ENCODE data around the gene RFX4. TPM values are rescaled to one million over a fixed set of nuclear protein-coding genes. Genes with fewer than 3 reads are reported as not detected.

RFX4 gene
- total RNA-seq, 1 donor from 2014 or later: not detected

- H3K4me3 ChIP-seq (ENCODE audit: low read depth, low read length): no peak overlapping the region
- DNase-seq (ENCODE audit: low read depth): no peak
- no peak for TF ChIP-seq CTCF (conservative IDR thresholded peaks at IDR 0.05; ENCODE audit: low read depth, low read length)
Measured at GRCh38 chr12:106712768-106713167, 130.0 kb downstream of the RFX4 start.

GRCh38 chr12:106714926-106715325 lies 132.1 kb downstream of the RFX4 start:
- TF ChIP-seq CTCF (conservative IDR thresholded peaks at IDR 0.05; ENCODE audit: low read depth, low read length): no peak
- no peak for DNase-seq (ENCODE audit: low read depth)
- no peak overlapping the region for H3K4me3 ChIP-seq (ENCODE audit: low read depth, low read length)

GRCh38 chr12:106715582-106715981 lies 132.8 kb downstream of the RFX4 start:
- no peak overlapping the region for H3K4me3 ChIP-seq (ENCODE audit: low read depth, low read length)
- DNase-seq (ENCODE audit: low read depth): no peak
- TF ChIP-seq CTCF (conservative IDR thresholded peaks at IDR 0.05; ENCODE audit: low read depth, low read length): no peak

- no peak for TF ChIP-seq CTCF (conservative IDR thresholded peaks at IDR 0.05; ENCODE audit: low read depth, low read length)
- no peak for DNase-seq (ENCODE audit: low read depth)
- H3K4me3 ChIP-seq (ENCODE audit: low read depth, low read length): no peak overlapping the region
Measured at GRCh38 chr12:106717673-106718072, 134.9 kb downstream of the RFX4 start.

GRCh38 chr12:106719879-106720278 lies 137.1 kb downstream of the RFX4 start:
- no peak for TF ChIP-seq CTCF (conservative IDR thresholded peaks at IDR 0.05; ENCODE audit: low read depth, low read length)
- H3K4me3 ChIP-seq (ENCODE audit: low read depth, low read length): no peak overlapping the region
- no peak for DNase-seq (ENCODE audit: low read depth)

- no peak overlapping the region for H3K4me3 ChIP-seq (ENCODE audit: low read depth, low read length)
- DNase-seq (ENCODE audit: low read depth): no peak
- TF ChIP-seq CTCF (conservative IDR thresholded peaks at IDR 0.05; ENCODE audit: low read depth, low read length): no peak
Measured at GRCh38 chr12:106720696-106721095, 137.9 kb downstream of the RFX4 start.

- H3K4me3 ChIP-seq (ENCODE audit: low read depth, low read length): no peak overlapping the region
- TF ChIP-seq CTCF (conservative IDR thresholded peaks at IDR 0.05; ENCODE audit: low read depth, low read length): no peak
- DNase-seq (ENCODE audit: low read depth): peak; percentile 27
Measured at GRCh38 chr12:106721915-106722314, 139.1 kb downstream of the RFX4 start.

Measured in epithelial cell of proximal tubule (primary cell).